ENCODE measurements around the gene PARL.
A peak's percentile ranks its signal among the peaks of the same experiment; 100 is the strongest.
"Not testable (repeated sequence)": the region's sequence is repeated elsewhere in the genome, so short reads cannot be mapped to it uniquely, and the experiment has no call there.

PARL gene

DNA sequence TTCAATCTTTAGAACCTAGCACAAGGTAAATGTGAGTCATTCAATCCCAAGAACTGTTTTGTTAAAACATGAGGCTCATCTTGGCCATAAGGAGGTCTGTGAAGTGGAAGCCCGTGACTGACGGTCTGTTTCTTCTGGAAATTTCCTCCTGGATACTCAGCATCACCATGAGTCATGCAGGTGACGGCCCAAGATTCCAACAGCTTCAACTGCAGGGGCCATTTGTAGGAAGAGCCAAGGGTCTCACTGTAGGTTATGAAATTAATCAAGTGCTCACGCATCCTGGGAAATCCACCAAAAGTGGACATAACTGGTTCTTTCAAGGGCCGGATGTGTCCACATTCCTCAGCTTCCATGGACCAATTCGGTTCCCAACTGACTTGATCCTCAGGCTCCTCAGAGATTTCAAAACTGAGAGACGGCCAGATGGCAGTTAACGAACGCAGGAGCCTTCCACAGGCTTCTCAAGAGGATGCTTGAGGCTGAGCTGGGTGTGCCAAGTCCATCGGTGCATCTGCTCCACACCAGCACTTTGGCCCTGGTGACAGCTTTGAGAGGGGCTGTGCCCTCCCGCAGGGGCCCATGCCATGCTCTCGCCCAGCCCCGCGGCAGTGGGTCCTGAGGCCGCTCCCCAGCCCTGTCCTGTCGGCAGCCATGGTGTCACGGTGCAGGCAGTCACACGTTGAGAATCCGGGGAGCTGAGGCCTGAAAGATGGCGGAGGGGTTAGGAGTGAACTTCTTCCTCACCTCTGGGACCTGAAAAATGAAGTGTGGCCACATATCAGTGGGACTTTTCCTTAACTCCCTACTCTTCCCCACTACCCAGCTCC lies 67.8 kb downstream of the PARL start:
- no peak for DNase-seq

DNA sequence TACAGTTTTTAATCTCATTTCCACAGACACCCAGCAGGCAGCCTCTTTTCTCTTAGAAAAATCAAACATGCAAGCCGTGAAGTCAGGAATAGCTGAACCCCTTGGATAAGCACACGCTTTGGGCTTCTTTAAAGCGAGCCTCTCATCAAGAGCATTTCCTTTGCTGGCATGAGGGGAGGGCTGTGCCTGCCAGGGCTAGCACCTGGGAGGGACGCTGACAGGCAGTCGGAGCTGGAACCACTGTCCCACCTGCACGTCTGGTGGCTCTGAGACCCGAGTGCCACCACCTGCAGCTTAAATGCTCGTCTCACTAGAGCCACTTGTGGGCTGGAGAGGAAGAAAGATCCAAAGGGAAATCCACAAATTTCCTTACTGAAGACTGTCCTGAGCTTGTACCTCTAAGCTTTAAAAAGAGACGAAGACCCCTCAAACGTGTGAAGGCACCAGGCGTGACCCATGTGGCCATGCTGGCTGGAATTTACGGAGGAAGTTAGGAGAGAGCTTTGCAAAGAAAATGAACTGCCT lies 68.7 kb downstream of the PARL start:
- no peak for DNase-seq

DNA sequence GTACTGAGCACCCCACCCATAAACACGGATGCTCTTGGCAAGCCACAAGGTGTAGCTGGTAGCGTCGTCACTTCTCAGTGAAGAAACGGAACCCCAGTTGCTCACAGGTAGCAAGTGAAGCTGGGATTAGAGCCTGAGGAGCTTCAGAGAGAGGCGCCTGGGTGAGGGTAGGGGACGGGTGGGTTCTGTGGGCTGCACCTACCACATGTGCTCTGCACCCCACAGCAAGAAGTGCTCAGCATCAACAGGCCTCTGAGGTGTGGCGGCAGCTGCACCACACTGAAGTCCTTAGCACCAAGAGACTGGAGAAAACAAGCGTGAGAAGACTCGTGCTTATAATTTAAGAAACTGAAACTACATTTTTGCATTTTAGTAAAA lies 69.1 kb downstream of the PARL start:
- no peak for DNase-seq

DNA sequence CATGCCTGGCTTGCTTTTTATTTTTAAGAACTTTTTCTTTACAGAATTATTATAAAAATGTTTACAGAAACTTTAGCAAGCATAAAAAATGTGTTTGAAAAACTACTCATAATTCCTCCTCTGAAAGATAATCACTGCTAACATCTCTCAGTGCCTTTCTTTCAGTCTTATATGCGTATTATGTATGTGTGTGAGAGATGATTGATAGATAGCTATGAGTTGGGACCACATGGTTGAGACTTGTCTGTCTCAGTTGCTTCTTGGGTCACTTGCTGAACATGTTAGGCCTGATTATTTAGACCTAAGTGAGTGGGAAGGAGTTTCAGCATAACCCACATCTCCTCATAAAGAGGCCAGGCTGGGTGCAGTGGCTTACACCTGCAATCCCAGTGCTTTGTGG lies 70.4 kb downstream of the PARL start:
- DNase-seq = no peak

DNA sequence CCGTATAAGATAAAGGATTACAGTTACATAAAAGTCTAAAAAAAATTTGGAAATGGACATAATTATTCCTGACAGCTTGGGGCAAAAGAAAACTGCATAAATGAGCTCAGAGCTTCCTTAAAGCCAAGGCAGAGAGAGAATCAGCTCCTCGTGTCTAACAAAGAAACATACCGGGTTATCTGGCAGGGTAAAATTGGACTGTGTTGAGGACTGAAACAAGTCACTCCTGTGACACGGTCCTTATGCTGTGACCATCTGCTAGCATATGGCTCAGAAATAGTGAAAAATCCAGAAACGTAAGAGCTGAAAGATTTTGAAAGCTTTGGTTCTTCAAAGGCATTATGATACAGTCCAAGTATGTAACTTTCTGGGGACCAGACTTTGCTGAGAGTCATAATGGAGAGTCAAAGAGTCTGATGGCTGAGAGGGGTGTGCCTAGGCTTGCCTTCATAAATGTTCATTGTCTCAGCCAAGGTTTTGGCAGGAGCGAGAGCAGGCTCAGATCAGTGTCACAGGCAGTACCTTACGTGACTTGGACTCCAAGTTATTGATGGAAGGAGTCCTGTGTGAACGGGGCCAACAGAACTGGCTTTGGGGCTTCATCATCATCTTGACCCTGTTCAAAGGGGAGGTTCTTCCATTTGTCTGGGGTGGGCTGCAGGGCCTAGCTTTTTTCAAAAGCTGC lies 71.8 kb downstream of the PARL start:
- DNase-seq = peak in 1 of 2 experiments; percentile 74

DNA sequence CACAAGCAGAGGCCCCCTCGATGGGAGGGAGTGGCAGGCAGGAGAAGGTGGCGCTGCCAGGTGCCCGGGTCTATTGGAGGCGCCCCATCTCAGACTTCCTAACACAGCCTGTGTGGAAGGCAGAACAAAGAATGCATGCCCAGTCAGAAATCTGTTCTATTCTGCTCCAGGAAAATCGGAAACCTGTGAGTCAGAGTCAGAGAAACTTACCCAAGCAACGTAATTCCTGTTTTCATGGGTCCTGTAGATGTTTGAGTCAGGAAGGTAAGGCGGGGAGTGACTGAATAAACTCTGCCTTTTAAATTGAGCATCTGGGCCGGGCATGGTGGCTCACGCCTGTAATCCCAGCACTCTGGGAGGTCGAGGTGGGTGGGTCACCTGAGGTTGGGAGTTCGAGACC lies 73.0 kb downstream of the PARL start:
- DNase-seq = no peak

DNA sequence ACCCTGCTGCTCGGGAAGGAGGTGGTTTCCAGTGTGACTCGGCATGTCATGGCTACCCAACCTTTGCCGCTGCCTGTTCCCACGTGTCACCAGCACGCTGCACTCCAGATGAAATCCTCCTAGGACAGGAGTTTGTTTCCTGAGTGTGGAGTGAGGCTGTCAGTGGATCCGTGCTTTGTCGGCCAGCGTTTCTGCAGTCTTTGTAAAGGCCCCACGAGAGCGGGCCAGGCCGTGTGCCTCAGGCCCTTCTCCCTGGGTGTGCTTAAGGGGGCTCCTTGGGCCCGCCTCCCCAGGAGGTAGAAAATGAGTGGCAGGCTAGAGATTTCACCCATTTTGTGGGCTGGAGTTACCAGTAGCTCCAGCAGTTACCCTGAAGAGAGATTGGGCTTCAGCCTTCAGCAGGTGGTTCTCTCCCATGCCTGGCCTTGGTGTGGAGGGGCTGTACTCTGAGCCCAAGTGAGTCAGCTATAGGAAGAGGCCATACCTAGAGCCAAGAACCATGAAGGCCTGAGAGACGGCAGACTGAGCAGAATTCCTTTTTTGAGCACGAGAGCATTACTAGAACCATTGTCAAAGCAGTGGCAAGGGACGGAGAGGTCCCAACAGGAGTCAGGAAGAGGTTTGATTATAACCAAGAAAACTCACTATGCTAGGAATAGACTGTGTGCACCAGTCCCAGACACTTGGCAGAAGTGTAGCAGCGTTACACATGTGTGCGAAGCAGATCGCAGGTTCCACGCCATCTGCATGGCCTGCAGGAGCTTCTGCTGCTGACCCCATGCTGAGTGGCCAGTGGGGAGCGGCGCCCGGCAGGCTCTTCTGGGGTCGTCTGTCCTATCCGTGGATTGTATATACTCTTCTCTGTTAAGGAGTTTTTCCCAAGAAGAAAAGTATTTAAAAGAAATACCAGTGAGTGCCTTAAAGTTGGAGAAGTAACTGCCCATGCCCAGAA lies 73.8 kb downstream of the PARL start:
- DNase-seq = no peak

DNA sequence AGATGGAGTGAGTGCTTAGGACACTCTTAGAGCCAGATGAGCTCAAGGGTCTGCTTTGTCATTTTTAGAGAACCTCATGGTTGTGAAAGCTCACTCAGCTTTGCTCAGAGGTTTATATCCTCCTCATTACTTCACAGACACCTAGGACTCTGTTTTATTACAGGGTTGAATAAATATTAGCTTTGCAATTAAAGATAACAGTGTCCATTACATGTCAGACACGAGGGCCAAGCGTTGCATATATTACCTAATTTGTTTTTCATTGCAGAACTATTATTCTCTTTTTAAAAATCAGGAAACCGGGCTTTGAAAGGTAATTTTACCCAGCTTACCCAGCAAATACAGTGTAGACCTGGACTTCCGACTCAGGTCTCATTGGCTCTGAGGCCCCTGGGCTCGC lies 75.4 kb downstream of the PARL start:
- DNase-seq = no peak

DNA sequence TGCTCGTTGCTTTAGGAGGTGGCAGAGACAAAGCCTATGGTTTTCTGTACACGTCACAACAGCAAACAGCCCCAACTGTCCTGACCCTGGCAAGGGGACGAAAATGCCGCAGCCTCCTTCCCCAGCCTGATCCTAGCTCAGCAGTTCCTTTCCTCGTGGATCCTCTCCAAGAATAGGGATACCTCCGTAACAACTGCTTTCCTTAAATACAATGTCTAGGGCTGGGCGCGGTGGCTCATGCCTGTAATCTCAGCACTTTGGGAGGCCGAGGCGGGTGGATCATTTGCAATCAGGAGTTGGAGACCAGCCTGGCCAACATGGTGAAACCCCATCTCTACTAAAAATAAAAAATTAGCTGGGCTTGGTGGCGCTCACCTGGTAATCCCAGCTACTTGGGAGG lies 76.3 kb downstream of the PARL start:
- DNase-seq = no peak

DNA sequence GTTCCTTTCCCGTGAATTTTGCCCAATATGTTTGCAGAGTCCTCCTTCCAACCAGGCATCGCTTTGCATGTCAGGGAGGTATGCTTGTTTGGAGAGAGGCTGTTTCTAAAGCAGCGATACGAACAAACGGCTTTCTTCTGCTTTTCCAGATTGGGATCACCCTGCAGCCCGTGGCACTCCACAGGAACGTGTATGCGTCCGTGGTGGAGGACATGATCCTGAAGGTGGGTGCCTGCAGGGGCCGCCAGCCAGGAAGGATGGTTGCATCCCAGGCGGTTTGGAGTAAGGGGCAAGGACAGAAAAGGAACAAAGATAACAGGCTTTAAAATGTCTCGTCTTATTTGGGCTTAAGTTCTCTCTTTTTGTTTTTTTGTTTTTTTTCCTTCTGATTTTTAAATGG lies 76.8 kb downstream of the PARL start:
- DNase-seq = no peak

DNA sequence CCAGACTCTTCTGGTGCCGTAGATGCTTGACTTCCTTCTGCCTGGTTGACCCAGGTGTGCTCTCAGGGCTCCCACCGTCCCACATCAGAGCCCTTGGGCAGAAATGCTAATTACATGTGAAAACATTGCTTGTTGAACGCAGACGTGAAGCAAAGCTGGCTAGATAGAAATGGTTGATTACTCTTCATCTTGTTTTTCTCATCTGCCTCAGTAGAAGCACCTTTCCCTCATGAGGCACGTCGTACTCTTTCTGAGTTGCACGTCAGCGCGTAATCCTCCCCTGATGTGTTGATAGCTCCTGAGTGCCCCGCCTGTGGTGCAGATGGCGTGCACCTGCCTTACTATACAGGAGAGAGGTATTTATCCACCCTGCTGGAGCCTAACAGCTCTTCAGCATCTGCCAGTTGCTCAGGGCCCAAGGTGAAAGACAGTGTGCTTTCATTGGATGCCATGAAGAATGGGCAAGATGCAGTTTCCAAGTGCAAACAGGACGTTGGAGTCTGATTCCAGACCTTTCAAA lies 77.4 kb downstream of the PARL start:
- no peak for DNase-seq

DNA sequence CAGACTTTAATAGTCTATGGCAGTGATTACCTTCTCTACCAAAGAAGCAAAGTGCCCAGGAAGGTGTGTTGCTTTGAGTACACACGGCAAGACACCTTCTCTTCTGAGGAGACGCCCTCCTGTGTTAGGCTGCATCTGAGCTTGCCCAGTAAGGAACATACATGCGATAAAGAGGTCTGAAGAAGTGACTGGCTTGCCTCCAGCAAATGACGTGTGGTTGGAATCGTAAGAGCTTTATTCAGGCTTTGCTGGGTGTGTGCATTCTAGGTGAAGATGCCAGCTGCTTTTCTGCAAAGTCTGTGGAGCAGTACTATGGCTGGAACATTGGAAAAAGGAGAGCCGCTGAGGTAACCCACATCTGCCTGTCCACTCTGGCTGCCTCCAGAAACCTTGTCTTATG lies 81.7 kb downstream of the PARL start:
- DNase-seq = no peak

DNA sequence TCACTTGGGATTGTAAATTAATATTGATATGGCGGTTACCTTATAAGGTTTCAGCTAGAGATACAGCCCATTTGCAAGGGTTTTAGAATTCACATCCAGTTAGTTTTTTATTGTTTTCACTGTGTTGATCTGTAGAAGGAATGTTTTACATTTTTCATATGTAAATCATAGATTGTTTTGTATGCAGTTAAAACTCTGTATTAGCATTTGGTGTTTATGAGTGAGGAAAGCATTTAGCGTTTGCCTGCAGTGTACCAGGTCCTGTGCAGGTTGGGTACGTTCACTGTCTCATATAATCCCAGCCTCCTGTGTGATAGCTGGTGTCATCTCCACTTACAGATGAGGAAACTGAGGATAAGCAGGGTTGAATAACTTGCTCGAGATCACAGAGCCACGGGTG lies 83.1 kb downstream of the PARL start:
- DNase-seq = no peak

DNA sequence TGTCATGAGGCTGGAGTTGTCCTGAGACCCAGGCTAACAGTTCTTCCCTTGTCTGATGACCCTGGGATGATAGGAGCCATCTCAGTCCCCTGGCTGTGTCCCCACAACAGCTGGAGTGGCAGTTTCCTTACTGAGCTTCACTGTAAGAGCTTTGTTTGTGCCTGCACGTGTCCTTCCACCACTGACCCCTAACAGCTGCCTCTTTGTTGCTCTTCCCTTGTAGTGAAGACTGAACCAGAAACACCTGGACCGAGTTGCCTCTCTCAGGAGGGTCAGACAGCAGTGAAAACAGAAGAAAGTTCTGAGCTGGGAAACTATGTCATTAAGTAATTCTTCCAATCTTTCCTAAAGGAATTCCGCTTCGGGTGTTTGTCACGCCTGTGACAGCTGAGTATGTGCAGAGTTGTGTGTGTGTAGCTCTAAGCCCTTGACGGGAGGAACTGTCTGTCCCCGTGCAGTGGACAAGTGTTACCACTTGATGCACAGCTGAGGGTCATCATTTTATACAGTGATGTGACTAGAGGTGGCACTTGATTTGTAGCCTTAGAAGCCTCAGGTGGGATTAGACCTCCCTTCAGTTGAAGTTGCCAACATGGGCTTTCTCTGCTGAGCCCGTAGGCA lies 84.3 kb downstream of the PARL start:
- no peak for DNase-seq

DNA sequence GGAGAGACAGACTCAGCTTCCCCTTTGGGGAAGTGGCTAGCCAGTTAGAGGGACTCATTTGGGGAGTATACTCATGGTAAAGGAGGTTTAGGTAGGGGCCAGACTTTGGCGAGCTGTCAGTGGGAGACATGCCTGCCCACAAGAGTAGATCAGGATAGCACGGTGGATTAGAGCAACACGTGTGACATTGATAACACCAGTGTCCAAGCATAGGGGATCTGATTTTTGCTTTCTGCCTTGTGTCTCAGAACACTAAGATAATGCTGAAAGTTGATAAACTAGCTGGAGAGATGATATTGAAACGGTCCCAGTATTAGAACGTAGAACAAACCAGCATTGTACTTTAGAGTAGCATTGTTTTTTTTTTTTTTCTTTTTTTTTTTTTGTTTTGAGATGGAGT lies 85.2 kb downstream of the PARL start:
- no peak for DNase-seq

DNA sequence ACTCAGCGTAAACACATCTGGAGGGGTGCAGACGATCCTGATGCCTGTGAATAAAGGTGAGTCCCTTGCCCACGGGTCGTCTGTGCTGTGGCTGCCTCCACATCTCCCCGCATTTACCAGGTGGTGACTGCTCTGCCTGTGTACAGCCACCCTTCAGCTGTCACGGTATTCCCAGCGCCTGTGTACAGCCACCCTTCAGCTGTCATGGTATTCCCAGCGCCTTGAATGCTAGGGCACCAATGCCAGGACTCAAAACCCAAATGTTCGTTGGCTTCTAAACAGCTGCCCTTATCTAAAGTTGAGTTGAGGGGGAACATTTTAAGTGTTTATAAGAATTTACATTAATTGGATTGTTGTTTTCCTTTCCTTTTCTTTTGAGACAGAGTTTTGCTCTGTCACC lies 86.7 kb downstream of the PARL start:
- no peak for DNase-seq

DNA sequence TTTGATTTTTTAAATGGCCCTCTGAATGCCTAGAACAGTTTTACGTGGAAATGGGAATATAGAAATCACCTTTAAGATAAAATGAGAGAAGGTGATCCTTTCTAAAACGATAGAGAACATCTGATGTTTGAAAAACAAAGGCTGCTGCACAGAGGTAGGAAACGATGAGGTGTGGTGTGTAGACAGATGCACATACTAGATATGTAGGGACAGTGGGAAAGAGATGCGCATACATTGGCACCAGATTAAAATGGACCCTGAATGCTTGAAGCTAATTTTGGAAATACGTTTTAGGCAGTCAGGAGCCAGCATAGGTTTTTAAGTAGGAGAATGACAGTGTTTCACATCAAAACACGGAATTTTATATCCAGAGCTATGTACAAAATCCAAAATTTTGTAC lies 88.3 kb downstream of the PARL start:
- no peak for DNase-seq

DNA sequence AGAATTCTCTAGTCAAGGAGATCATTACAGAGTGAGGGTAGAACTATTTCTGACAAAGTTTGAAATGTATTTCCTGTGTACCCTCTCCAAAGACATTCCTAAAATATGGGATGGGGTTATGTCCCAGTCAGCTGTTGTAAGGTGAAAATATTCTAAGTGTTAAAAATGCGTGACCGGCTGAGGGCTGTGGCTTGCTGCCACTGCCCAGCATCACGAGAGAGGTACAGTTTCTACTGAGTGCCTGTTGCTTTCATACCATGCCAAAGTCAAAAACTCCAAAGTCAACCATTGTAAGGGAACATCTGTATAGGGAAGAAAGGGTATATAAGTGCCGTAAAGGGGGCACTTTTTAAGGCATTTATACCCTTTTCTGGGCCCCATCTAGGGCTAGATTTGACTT lies 90.2 kb downstream of the PARL start:
- no peak for DNase-seq

DNA sequence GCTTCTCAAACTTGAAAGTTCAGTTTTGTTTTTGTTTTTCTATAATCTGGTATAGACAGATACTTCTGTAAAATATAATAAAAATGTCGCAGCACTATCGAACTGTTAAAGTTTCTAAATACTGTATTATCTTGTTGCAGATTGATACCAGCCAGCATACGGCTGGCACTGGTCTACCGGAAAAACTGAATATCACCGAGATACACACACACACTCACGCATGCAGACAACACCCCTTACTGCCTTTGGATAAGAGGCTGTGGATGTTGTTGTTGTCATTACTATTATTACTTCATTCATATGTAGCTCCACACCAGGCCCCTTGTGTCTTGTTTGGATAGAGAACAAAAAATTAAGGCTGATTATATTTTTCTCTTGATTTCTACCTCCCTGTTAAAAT lies 91.7 kb downstream of the PARL start:
- DNase-seq = no peak

DNA sequence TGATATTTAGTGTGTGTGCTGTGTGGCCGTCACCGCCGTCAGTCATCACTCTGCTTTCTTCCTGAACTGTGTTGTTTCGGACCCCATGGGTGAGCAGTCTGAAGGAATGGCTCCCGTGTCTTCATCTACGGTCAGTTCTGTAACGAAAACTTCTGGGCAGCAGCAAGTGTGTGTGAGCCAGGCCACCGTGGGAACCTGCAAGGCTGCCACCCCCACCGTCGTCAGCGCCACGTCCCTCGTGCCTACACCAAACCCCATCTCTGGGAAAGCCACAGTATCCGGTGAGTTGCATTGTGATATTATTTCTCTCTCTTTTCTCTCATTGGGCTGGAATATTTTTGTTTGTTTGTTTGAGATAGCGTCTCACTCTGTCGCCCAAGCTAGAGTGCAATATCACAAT lies 94.0 kb downstream of the PARL start:
- DNase-seq = no peak

DNA sequence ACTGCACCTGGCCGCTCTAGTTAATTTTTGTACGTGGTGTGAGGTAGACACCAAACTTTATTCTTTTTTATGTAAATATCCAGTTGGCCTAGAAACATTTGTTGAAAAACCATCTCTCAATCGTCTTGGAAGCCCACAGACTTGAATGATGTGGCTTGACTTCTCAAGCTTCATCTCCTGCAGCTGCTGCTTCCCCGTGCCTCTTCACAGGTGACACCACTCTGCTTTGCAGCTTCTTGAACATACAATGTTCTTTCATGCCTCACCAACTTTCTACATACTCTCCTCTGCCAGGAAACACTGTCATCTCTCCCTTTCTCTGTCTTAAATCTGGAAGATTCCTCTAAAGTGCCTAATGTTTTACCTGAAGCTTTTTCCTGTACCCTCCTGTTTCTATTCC lies 94.9 kb downstream of the PARL start:
- DNase-seq = no peak

DNA sequence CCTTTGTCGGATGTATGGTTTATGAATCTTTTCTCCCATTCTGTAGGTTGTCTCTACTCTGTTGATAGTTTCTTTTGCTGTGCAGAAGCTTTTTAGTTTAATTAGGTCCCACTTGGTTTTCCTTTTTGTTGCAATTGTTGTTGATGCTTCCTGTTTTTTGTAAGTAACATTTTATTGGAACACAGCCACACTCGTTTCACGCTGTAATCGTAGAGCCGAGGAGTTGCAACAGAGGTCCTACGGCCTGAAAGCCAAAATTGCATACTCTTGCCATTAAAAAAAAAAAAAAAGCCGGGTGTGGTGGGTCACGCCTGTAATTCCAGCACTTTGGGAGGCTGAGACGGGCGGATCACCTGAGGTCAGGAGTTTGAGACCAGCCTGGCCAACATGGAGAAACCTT lies 100.2 kb downstream of the PARL start:
- not testable (repeated sequence) for DNase-seq
